OCI-LY3 (cell line): ENCODE measurements around the gene PLK5.
"Not testable (repeated sequence)": the region's sequence is repeated elsewhere in the genome, so short reads cannot be mapped to it uniquely, and the experiment has no call there.

Experiments
- H2AFZ ChIP-seq: fragments of 200-600, 300-600 bp; shearing (Covaris generic); 2 replicates; pipeline ENCODE4 v1.6.0; 2014; ENCODE audit warnings: antibody characterized with exemption, low read depth, low read length
- H3K27ac ChIP-seq: fragments of 200-600, 300-600 bp; sonication (generic); 2 replicates; pipeline ENCODE4 v1.5.1; 2014; ENCODE audit warnings: mild to moderate bottlenecking, low read length, moderate library complexity, mixed read lengths
- H3K27me3 ChIP-seq: fragments of 200-600, 300-600 bp; sonication (generic); 2 replicates; pipeline ENCODE4 v1.6.1; 2014; ENCODE audit warnings: low read depth, low read length, mixed read lengths
- H3K36me3 ChIP-seq: fragments of 200-600, 300-600 bp; sonication (generic); replicated peaks from 2 replicates; pipeline ENCODE3; 2014; ENCODE audit warnings: low read depth, low read length, mixed read lengths
- H3K4me1 ChIP-seq: fragments of 300-600, 200-600 bp; sonication (generic); 2 replicates; pipeline ENCODE4 v1.6.1; 2014; ENCODE audit warnings: low read length, mixed read lengths
- H3K4me2 ChIP-seq: fragments of 200-600, 300-600 bp; sonication (generic); 2 replicates; pipeline ENCODE4 v1.6.1; 2014; ENCODE audit warnings: low read length, mixed read lengths
- H3K4me3 ChIP-seq: fragments of 300-600, 200-600 bp; sonication (generic); 2 replicates; pipeline ENCODE4 v1.5.1; 2014; ENCODE audit warnings: antibody characterized with exemption, mild to moderate bottlenecking, low read length, moderate library complexity
- H3K79me2 ChIP-seq: fragments of 300-600, 200-600 bp; shearing (Covaris generic); 2 replicates; pipeline ENCODE4 v1.6.1; 2014; ENCODE audit warnings: mild to moderate bottlenecking, low read length, mixed read lengths
- H3K9ac ChIP-seq: fragments of 300-600, 200-600 bp; shearing (Covaris generic); 2 replicates; pipeline ENCODE4 v1.6.0; 2014; ENCODE audit warnings: mild to moderate bottlenecking, low read length, moderate library complexity
- H3K9me3 ChIP-seq: fragments of 200-600, 300-600 bp; shearing (Covaris generic); 2 replicates; pipeline ENCODE4 v1.6.1; 2014; ENCODE audit warnings: low read length, mixed read lengths; ENCODE audit not compliant: insufficient read depth
- H4K20me1 ChIP-seq: fragments of 200-600, 300-600 bp; sonication (generic); 2 replicates; pipeline ENCODE4 v1.6.1; 2016; ENCODE audit warnings: low read length, mixed read lengths; ENCODE audit not compliant: insufficient read depth
- CTCF ChIP-seq: fragments of 200-600, 300-600 bp; sonication (generic); IDR thresholded peaks from 2 replicates; pipeline ENCODE4 v1.5.1; 2014; ENCODE audit warnings: antibody characterized with exemption, low read length, low read depth
- EZH2phosphoT487 ChIP-seq: fragments of 200-600 bp; shearing (Covaris generic); IDR thresholded peaks from 2 replicates; pipeline ENCODE4 v1.6.1; 2018; ENCODE audit warnings: antibody characterized with exemption, mixed run types, low read depth

Gene PLK5

DNA sequence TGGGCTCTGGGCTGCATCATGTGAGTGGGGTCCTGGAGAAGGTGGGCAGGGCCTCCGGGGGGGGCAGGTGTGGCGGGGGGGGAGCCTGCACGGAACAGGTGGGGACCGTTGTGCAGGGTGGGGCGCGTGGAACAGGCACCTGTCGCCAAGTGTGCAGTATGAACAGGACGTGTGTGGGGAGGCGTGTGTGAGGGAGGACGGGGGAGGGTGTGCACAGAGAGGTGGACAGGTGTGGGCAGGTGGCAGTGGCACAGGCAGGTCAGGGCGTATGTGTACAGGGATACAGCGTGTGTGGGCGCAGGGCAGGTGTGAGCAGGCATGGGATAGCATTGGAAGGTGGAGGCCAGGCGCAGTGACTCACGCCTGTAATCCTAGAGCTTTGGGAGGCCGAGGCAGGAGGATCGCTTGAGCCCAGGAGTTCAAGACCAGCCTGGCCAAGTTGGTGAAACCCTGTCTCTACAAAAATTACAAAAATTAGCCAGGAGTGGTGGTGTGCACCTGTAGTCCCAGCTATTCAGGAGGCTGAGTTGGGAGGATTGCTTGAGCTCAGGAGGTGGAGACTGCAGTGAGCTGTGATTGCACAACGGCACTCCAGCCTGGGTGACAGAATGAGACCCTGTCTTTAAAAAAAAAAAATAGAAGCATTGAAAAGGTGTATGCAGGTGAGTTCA, 3.2 kb downstream of the PLK5 start:
- H2AFZ ChIP-seq: no peak overlapping the region
- H4K20me1 ChIP-seq: no peaks in the 10 kb centered on the region
- TF ChIP-seq EZH2phosphoT487 (no peak), CTCF (no peak)
- H3K27me3 ChIP-seq: no peaks in the 10 kb centered on the region
- no peak overlapping the region for H3K27ac ChIP-seq
- H3K9ac ChIP-seq: no peak overlapping the region
- no peaks in the 10 kb centered on the region for H3K79me2 ChIP-seq
- no peaks in the 10 kb centered on the region for H3K4me1 ChIP-seq
- no peaks in the 10 kb centered on the region for H3K9me3 ChIP-seq
- H3K4me2 ChIP-seq: no peak overlapping the region
- H3K36me3 ChIP-seq: no peaks in the 10 kb centered on the region
- H3K4me3 ChIP-seq: no peak overlapping the region

DNA sequence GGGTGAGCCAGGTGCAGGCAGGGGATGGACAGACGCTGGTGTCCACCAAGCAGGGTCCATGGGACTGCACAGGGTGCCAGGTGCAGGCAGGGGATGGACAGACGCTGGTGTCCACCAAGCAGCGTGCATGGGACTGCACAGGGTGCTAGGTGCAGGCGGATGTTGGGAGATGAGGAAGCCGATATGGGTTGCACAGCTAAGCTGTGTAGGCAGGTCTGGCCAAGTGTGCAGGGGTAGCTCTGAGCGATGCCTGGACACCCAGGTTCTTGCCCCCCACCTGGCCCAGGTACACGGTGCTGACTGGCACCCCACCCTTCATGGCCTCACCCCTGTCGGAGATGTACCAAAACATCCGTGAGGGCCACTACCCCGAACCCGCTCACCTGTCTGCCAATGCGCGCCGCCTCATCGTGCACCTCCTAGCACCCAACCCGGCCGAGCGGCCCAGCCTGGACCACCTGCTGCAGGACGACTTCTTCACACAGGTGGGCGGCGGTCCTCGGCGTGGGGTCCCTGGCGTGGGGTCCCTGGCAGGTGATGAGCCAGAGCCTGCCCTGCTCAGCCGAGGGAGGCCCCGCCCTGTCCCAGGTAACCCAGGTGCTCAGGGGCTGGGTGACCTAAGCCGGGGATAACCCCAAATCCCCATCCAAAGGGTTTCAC, 3.9 kb downstream of the PLK5 start:
- no peak overlapping the region for H3K27ac ChIP-seq
- no peaks in the 10 kb centered on the region for H3K27me3 ChIP-seq
- no peak overlapping the region for H3K4me3 ChIP-seq
- no peaks in the 10 kb centered on the region for H3K4me1 ChIP-seq
- H3K36me3 ChIP-seq: no peaks in the 10 kb centered on the region
- H3K9me3 ChIP-seq: no peaks in the 10 kb centered on the region
- H3K4me2 ChIP-seq: no peak overlapping the region
- TF ChIP-seq EZH2phosphoT487 (no peak), CTCF (no peak)
- no peaks in the 10 kb centered on the region for H4K20me1 ChIP-seq
- H3K9ac ChIP-seq: no peak overlapping the region
- H3K79me2 ChIP-seq: no peaks in the 10 kb centered on the region
- no peak overlapping the region for H2AFZ ChIP-seq

- no peak overlapping the region for H3K4me2 ChIP-seq
- no peaks in the 10 kb centered on the region for H3K36me3 ChIP-seq
- no peak overlapping the region for H2AFZ ChIP-seq
- no peaks in the 10 kb centered on the region for H3K79me2 ChIP-seq
- no peak overlapping the region for H3K9ac ChIP-seq
- H3K27ac ChIP-seq: no peak overlapping the region
- H3K4me1 ChIP-seq: no peaks in the 10 kb centered on the region
- H3K4me3 ChIP-seq: no peak overlapping the region
- H4K20me1 ChIP-seq: no peaks in the 10 kb centered on the region
- H3K9me3 ChIP-seq: no peaks in the 10 kb centered on the region
- no peaks in the 10 kb centered on the region for H3K27me3 ChIP-seq
- TF ChIP-seq CTCF: no peak
- no peak for TF ChIP-seq EZH2phosphoT487
Observed at GRCh38 chr19:1528596-1529429, 4.9 kb downstream of the PLK5 start.

- no peak overlapping the region for H2AFZ ChIP-seq
- H3K4me1 ChIP-seq: no peaks in the 10 kb centered on the region
- no peaks in the 10 kb centered on the region for H3K27me3 ChIP-seq
- no peaks in the 10 kb centered on the region for H4K20me1 ChIP-seq
- H3K9me3 ChIP-seq: no peaks in the 10 kb centered on the region
- TF ChIP-seq CTCF: no peak
- no peak for TF ChIP-seq EZH2phosphoT487
- H3K36me3 ChIP-seq: no peaks in the 10 kb centered on the region
- H3K27ac ChIP-seq: no peak overlapping the region
- no peak overlapping the region for H3K4me3 ChIP-seq
- no peaks in the 10 kb centered on the region for H3K79me2 ChIP-seq
- H3K4me2 ChIP-seq: no peak overlapping the region
- H3K9ac ChIP-seq: no peak overlapping the region
Observed at GRCh38 chr19:1529430-1529816, 5.5 kb downstream of the PLK5 start.

- not testable (repeated sequence) for H3K4me2 ChIP-seq, H3K79me2 ChIP-seq, H3K36me3 ChIP-seq, H3K4me3 ChIP-seq, H3K27ac ChIP-seq, H2AFZ ChIP-seq, H4K20me1 ChIP-seq, H3K4me1 ChIP-seq, H3K9ac ChIP-seq, H3K9me3 ChIP-seq, H3K27me3 ChIP-seq
Observed at GRCh38 chr19:1530856-1531255, 7.0 kb downstream of the PLK5 start.
